ENCODE data around the gene ME1. TPM values are rescaled to one million over a fixed set of nuclear protein-coding genes. Genes with fewer than 3 reads are reported as not detected.

The ME1 gene
- total RNA-seq, 4 donors from 2014 or later, result 7.8 to 17.6 (median 14.9) TPM

DNA sequence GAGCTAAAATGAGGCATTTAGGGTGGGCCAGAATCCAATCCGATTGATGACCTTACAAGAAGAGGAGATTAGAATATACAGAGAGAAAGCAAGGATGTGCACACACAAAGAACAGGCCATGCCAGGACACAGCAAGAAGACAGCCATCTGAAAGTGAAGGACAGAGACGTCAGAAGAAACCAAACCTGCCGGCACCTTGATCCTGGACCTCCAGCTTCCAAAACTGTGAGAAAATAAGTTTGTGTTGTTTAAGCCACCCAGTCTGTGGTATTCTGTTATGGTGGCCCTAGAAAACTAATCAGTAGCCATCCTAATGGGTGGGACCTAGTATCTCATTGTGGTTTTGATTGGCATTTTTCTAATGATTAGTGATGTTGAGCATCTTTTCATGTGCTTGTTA, 39.7 kb upstream of the ME1 start:
- Histone ChIP-seq H3K36me3 (no peaks in the 10 kb centered on the region), H3K4me3 (no peak overlapping the region), H3K27me3 (no peaks in the 10 kb centered on the region), H3K27ac (no peak overlapping the region), H3K9me3 (no peaks in the 10 kb centered on the region), H3K4me1 (no peaks in the 10 kb centered on the region)
- TF ChIP-seq, protein P1, sequence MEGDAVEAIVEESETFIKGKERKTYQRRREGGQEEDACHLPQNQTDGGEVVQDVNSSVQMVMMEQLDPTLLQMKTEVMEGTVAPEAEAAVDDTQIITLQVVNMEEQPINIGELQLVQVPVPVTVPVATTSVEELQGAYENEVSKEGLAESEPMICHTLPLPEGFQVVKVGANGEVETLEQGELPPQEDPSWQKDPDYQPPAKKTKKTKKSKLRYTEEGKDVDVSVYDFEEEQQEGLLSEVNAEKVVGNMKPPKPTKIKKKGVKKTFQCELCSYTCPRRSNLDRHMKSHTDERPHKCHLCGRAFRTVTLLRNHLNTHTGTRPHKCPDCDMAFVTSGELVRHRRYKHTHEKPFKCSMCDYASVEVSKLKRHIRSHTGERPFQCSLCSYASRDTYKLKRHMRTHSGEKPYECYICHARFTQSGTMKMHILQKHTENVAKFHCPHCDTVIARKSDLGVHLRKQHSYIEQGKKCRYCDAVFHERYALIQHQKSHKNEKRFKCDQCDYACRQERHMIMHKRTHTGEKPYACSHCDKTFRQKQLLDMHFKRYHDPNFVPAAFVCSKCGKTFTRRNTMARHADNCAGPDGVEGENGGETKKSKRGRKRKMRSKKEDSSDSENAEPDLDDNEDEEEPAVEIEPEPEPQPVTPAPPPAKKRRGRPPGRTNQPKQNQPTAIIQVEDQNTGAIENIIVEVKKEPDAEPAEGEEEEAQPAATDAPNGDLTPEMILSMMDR (IDR thresholded peaks at IDR 0.05), result no peak
- TF ChIP-seq POLR2A (IDR thresholded peaks at IDR 0.05) (no peak), EP300 (IDR thresholded peaks at IDR 0.05) (no peak)
- no peak for DNase-seq (ENCODE audit: low spot score in 2 of 2)
- 90 to 92% methylated on average over 3 of the region's 3 CpGs for WGBS, 2 donors

DNA sequence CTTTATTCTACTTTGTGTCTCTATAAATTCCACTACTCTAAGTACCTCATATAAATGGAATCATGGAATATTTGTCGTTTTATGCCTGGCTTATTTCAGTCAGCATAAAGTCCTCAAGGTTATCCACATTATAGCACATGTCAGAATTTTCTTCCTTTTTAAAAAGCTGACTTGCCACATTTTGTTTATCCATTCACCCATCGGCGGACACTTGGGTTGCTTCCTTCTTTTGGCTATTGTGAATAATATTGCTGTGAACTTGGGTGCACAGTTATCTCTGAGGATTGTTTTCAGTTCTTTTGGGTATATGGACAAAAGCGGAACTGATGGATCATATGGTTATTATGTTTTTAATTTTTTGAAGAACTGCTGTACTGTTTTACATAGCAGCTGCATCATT, 39.1 kb upstream of the ME1 start:
- DNase-seq (ENCODE audit: low spot score in 2 of 2), result no peak
- 68 to 80% methylated on average over 4 of the region's 4 CpGs for WGBS, 2 donors
- Histone ChIP-seq H3K4me1 (no peaks in the 10 kb centered on the region), H3K9me3 (no peaks in the 10 kb centered on the region), H3K36me3 (no peaks in the 10 kb centered on the region), H3K27ac (no peak overlapping the region), H3K27me3 (no peaks in the 10 kb centered on the region), H3K4me3 (no peak overlapping the region)
- TF ChIP-seq, protein P1 (IDR thresholded peaks at IDR 0.05), result no peak
- TF ChIP-seq EP300 (IDR thresholded peaks at IDR 0.05) (no peak), POLR2A (IDR thresholded peaks at IDR 0.05) (no peak)

DNA sequence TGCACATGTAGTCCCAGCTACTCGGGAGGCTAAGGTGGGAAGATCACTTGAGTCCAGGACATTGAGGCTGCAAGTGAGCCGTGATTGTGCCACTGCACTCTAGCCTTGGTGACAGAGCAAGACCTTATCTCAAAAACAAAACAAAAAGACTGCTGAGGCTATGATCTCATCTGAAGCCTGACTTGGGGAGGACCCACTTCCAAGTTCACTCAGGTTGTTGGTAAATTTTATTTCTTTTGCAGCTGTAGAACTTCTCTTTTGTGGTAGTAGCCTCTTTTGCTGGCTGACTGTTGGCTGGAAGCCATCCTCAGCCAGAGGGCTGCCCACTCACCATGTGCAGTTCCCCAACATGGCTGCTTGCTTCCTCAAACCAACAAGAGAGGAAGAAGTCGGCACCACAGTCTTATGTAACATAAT, 36.8 kb upstream of the ME1 start:
- no peaks in the 10 kb centered on the region for H3K36me3 ChIP-seq
- no peak overlapping the region for H3K4me3 ChIP-seq
- no peaks in the 10 kb centered on the region for H3K4me1 ChIP-seq
- no peak for TF ChIP-seq POLR2A (IDR thresholded peaks at IDR 0.05)
- TF ChIP-seq, protein P1 (IDR thresholded peaks at IDR 0.05), result no peak
- TF ChIP-seq EP300 (IDR thresholded peaks at IDR 0.05), result peak in 1 of 2 donors; percentile 75
- WGBS, 2 donors, result 73 to 75% methylated on average over 3 of the region's 3 CpGs
- H3K27ac ChIP-seq, result no peak overlapping the region
- H3K27me3 ChIP-seq, result no peaks in the 10 kb centered on the region
- H3K9me3 ChIP-seq, result no peaks in the 10 kb centered on the region
- peak in 1 of 2 donors; percentile 54 for DNase-seq (ENCODE audit: low spot score in 2 of 2)

DNA sequence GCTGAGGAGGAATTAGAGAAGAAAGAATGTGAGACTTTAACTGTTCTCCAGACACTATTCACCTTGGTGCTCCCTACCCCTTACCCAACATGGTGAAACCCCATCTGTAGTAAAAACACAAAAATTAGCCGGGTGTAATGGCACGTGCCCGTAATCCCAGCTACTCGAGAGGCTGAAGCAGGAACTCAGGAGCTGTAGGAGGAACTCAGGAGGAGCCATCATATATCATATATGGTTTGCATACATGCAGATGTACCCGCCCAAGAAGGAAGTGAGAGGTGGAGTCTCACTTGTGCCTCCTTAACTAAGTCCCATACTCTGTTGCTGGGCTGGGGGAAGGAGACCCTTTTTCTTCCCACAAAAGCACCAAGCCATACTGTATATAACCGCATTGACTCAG, 35.5 kb upstream of the ME1 start:
- DNase-seq (ENCODE audit: low spot score in 2 of 2), result no peak
- no peak overlapping the region for H3K4me3 ChIP-seq
- TF ChIP-seq, protein P1 (IDR thresholded peaks at IDR 0.05), result no peak
- H3K9me3 ChIP-seq, result no peaks in the 10 kb centered on the region
- 88 to 90% methylated on average over 6 of the region's 6 CpGs for WGBS, 2 donors
- H3K27ac ChIP-seq, result no peak overlapping the region
- no peaks in the 10 kb centered on the region for H3K4me1 ChIP-seq
- H3K27me3 ChIP-seq, result no peaks in the 10 kb centered on the region
- no peaks in the 10 kb centered on the region for H3K36me3 ChIP-seq

DNA sequence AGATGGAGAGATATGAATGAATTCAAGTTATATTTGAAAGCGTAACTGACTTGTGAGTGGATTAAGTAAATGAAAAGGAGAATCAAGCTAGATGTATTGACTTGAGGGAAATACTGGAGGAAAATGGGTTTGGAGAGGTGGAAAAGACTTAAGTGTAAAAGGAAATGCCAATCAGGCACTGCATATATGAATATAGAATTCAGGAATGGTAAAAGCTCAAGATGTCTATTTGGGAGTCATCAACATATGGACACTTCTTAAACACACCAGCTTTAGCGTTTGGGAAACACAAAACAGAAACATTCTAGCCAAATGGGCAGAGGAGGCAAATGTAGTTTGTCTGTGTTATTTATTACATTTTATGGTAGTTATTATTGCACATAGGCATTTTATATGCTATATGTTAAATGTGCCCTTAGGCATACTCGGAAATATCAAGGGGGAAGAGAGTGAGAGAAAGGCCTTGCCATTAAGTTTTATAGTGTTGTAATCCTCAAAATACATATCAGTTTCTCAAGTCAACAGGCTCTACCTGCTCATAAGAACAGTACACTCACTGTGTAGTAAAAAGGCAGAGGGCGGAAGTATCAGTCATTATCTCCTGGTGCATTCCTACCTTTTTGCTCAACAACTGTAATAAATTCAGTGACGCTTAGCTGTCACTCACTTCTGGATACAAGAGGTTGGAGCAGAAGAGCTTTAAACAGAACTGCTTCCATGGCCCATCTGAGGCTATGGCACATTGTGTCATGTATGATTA, 33.7 kb upstream of the ME1 start:
- no peak overlapping the region for H3K27ac ChIP-seq
- 95% methylated on average over 5 of the region's 5 CpGs for WGBS, 2 donors
- TF ChIP-seq POLR2A (IDR thresholded peaks at IDR 0.05) (no peak), EP300 (IDR thresholded peaks at IDR 0.05) (no peak)
- TF ChIP-seq, protein P1 (IDR thresholded peaks at IDR 0.05), result no peak

More for the DNA sequence above, 33.7 kb upstream of the ME1 start:
- H3K27me3 ChIP-seq, result no peaks in the 10 kb centered on the region
- H3K9me3 ChIP-seq, result no peaks in the 10 kb centered on the region
- no peak for DNase-seq (ENCODE audit: low spot score in 2 of 2)
- H3K36me3 ChIP-seq, result no peaks in the 10 kb centered on the region
- no peak overlapping the region for H3K4me3 ChIP-seq
- H3K4me1 ChIP-seq, result peaks cover 0 to 5% (median 0%) of the 10 kb centered on the region in 4 donors
